Stimulated activated CD4-positive, alpha-beta T cell treated with anti-CD3 and anti-CD28 coated beads, Interleukin-15, amount 100 ng/mL, for 48 hours (primary cell): ENCODE results near the gene ARHGAP26.

Source experiments
- DNase-seq, 2 donors: peaks; one replicate each; pipeline ENCODE4 v3.0.0-alpha.2; 2020; ENCODE audit warnings: low read depth in 2 of 2

ARHGAP26 gene

GRCh38 chr5:142753116-142753631 lies 17.0 kb upstream of the ARHGAP26 start:
- no peak for DNase-seq

- no peak for DNase-seq
These were observed 16.1 kb upstream of the ARHGAP26 start for GRCh38 chr5:142754031-142754430.

GRCh38 chr5:142756576-142756975 lies 13.6 kb upstream of the ARHGAP26 start:
- no peak for DNase-seq

- DNase-seq: no peak
These were observed 12.6 kb upstream of the ARHGAP26 start for GRCh38 chr5:142757564-142757963.

GRCh38 chr5:142758062-142758795 lies 11.9 kb upstream of the ARHGAP26 start:
- DNase-seq: no peak

GRCh38 chr5:142758796-142759145 lies 11.4 kb upstream of the ARHGAP26 start:
- no peak for DNase-seq

GRCh38 chr5:142763701-142764100 lies 6.5 kb upstream of the ARHGAP26 start:
- no peak for DNase-seq

GRCh38 chr5:142767178-142767577 lies 3.0 kb upstream of the ARHGAP26 start:
- DNase-seq: no peak

- DNase-seq: no peak
These were observed 2.3 kb upstream of the ARHGAP26 start for GRCh38 chr5:142767911-142768310.

- DNase-seq: peak in 1 of 2 donors; percentile 59
These were observed 855 bp upstream of the ARHGAP26 start for GRCh38 chr5:142769251-142769792.

GRCh38 chr5:142770650-142771609 lies 753 bp downstream of the ARHGAP26 start:
- DNase-seq: no peak

- no peak for DNase-seq
These were observed 1.5 kb downstream of the ARHGAP26 start for GRCh38 chr5:142771666-142772065.

- DNase-seq: no peak
These were observed 2.5 kb downstream of the ARHGAP26 start for GRCh38 chr5:142772446-142773293.

- no peak for DNase-seq
These were observed 6.9 kb downstream of the ARHGAP26 start for GRCh38 chr5:142777099-142777498.

GRCh38 chr5:142777850-142778249 lies 7.7 kb downstream of the ARHGAP26 start:
- no peak for DNase-seq

GRCh38 chr5:142779163-142779840 lies 9.1 kb downstream of the ARHGAP26 start:
- no peak for DNase-seq

- DNase-seq: no peak
These were observed 10.7 kb downstream of the ARHGAP26 start for GRCh38 chr5:142780871-142781270.

- DNase-seq: no peak
These were observed 12.9 kb downstream of the ARHGAP26 start for GRCh38 chr5:142782976-142783530.

GRCh38 chr5:142783601-142784341 lies 13.6 kb downstream of the ARHGAP26 start:
- peak; percentile 69 for DNase-seq
